ENCODE results near the gene GGTLC3.
"Not testable (repeated sequence)": the region's sequence is repeated elsewhere in the genome, so short reads cannot be mapped to it uniquely, and the experiment has no call there.

GGTLC3 gene

GRCh38 chr22:18518061-18518460, at the start of gene GGTLC3:
Gene GGTLC3, minus strand, starts transcription at chr22:18518161. Its CDS starts 264 bp downstream, at chr22:18517897.
- DNase-seq (ENCODE audit: low spot score), result not testable (repeated sequence)

- DNase-seq (ENCODE audit: low spot score), result not testable (repeated sequence)
These were observed 42.4 kb upstream of the GGTLC3 start for GRCh38 chr22:18560099-18560974.

DNA sequence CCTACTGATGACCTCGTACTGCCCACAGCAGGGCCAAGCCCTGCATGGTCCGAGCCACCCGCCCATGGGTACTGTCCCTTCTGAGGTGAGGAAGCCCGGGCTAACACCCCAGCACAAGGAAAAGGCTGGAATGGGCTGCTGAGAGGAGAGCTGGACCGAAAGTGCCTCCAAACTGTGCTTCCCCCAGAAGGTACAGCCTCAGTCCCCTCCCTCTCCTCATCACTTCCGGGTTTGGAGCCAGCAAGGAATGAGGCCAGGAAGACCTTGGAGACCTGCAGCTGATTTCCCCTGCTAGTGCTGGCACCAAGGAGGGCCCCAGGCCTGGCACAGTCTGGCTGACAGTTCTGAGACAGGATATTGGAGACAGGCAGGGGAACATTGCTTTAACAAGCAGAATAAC, 41.0 kb upstream of the GGTLC3 start:
- DNase-seq (ENCODE audit: low spot score), result not testable (repeated sequence)

- not testable (repeated sequence) for DNase-seq (ENCODE audit: low spot score)
These were observed 40.6 kb upstream of the GGTLC3 start for GRCh38 chr22:18558516-18558915.

- not testable (repeated sequence) for DNase-seq (ENCODE audit: low spot score)
These were observed 36.6 kb upstream of the GGTLC3 start for GRCh38 chr22:18554280-18555256.

DNA sequence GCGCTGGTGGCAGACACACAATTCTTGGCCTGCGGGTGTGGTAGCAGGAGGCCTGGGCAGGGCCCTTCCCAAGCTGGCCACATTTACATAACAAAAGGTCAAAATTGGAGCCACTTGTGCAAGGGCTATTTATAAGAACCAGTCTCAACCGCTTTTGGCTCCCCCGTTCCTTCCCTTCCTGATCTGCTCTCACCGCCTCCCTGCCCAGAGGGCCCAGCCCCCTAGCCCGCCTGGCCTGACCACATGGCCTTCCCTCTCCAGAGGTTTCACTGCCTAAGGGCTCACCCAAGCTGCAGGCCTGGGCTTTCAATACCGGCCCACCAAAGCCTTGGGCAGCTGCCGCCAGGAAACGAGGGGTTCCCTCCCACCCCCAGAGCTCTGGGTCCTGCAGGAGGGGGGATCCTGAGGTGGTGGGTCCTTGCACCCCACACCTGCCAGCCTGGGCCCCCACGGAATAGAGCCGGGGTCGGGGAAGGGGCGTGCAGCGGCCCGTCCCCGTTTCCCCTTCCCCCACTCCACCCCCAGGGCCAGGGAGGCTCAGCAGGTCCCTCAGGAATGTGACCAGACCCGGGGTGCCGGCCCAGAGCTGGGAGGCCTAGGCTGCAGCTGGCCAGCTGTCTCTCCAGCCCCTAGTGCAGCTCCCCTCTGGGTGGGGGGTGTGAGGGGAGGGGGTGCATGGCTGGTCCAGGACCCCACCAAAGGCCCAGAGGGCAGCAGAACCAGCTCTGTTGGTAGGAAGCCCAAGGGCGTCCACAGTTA, 35.1 kb upstream of the GGTLC3 start:
- DNase-seq (ENCODE audit: low spot score), result not testable (repeated sequence)

GRCh38 chr22:18551046-18551445, 33.1 kb upstream of the GGTLC3 start:
- DNase-seq (ENCODE audit: low spot score), result not testable (repeated sequence)

- not testable (repeated sequence) for DNase-seq (ENCODE audit: low spot score)
These were observed 31.7 kb upstream of the GGTLC3 start for GRCh38 chr22:18549458-18550179.

DNA sequence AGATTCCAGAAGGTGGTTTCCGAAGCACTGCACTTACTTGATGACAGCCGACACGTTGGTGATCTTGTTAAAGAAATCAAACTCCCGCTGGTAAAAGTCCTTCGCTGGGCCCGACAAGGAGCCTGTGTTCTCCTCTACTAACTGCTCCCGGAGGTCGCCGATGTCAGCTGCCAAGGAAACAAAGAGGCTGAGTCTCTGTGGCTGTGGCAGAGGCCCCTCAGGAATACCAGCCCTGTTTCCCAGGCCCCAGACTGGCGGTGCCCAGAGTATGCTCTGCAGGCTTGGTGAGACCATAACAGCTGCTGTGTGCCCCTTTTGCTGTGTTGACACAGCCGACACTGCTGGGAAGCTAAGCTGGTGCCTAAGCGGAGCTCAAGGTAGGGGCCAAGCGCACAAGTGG, 26.7 kb upstream of the GGTLC3 start:
- not testable (repeated sequence) for DNase-seq (ENCODE audit: low spot score)

DNA sequence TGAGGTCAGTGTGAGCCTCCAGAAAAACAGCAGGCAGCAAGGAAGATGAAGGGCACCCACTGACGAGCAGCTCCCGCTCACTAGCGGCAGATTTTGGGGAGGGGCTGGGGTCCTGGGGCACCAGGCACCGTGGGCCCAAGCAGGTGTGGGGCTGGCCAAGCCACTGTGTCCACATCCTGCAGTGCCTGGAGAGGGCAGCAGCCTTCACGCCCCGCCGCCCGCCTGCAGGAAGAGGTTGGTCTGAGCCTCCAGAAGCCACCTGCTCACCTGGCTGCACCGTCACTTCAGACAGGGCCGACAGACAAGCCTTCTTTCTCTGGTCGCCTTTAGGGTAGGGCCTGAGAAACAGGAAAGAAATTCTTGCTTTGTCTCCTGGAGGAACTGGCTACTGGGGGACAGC, 25.4 kb upstream of the GGTLC3 start:
- not testable (repeated sequence) for DNase-seq (ENCODE audit: low spot score)

GRCh38 chr22:18539994-18540393, 22.0 kb upstream of the GGTLC3 start:
- not testable (repeated sequence) for DNase-seq (ENCODE audit: low spot score)

DNA sequence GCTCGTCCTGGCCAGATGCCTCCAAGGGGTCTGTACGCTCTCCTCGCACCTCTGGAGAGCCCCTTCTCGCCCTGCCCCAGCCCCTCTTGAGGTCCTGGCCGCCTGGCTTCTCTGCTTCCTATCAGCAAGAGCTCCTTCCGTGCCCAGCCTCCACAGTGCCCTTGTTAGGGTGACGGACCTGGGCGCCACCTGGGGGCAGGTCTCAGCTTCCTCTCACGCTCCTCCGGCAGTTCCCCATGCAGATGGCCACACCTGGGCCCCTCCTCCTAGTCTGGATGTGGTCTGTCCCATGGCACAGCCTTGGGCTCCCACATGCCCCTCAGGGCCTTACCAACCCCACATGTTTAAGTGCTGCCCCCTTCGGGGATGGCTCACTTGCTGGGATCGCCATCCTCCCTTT, 16.4 kb upstream of the GGTLC3 start:
- DNase-seq (ENCODE audit: low spot score), result not testable (repeated sequence)

DNA sequence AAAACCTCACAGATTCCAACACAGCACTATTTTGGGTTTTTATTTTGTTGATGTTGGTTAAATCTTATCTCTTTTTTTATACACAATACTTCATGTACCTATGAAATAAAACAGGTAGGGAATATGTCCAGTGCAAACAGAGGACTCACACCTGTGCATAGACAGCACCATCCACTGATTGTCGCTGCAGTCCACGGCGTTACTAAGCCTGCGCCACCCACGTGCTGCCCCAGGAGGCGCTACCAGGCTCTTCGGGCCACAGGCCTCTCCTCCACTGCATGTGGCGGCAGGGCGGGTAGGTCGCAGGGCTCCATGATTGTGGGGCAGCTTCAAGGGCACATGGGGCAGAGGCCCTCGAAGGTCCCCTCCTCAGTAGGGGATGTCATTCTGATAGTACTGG, 15.7 kb upstream of the GGTLC3 start:
- DNase-seq (ENCODE audit: low spot score), result not testable (repeated sequence)

- not testable (repeated sequence) for DNase-seq (ENCODE audit: low spot score)
These were observed 11.6 kb upstream of the GGTLC3 start for GRCh38 chr22:18529416-18530145.

DNA sequence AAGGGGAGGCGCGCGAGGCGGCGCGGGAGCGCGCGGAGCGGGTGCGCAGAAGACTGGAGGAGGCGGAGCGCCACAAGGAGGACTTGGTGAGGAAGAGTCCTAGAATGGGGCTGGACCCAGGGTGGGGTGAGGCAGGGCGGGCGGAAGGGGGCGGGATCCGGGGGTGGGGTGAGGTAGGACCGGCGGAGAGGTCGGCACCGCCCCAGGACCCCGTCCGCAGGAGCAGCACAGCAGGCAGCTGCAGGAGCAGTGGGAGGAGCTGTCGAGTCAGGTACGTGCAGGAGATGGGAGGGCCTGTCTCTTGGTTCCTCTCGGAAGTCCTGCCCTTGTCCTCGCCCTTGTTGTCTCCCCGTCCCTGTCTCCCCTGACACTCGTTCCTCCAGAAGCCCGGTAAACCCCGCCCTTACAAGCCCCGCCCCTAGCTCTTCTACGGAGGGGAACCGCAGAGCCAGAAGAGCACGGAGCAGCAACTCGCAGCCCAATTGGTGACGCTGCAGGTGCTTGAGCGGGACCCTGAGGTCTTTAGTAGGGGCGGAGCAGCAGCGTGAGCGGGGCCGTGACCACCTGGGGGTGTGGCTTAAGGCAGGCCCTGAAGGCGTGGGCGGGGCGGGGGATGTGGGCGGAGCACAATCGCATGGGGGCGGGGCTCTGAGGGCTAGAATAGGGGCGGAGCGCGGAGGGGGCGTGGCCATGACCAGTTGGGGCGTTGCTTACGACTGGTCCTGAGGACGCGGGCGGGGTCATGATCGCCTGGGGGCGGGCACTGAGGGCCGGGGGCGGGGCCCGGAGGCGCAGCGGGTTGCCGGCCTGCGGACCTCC, 10.8 kb upstream of the GGTLC3 start:
- not testable (repeated sequence) for DNase-seq (ENCODE audit: low spot score)

- DNase-seq (ENCODE audit: low spot score), result not testable (repeated sequence)
These were observed 10.0 kb upstream of the GGTLC3 start, which contains the start of gene TMEM191B for GRCh38 chr22:18527752-18528596. Gene TMEM191B, plus strand, starts transcription at chr22:18527802. Its CDS starts 179 bp downstream, at chr22:18527981.

DNA sequence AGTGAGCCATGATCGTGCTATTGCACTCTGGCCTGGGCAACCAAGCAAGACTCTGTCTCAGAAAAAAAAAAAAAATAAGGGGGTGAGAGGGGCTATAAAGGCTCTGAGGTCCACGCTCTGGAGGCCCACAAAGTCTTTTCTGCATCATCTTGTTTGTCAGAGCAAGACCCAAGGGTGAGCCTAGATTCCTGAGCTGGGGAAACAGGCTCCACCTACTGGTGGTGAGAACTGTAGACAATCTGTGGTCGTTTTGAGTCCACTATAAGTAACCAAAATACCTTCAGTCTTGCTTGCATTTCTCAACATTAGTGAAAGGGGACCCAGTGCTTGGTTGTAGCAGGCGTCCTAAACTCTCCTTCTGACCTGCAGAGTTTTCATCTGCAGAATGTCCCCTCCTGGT, 5.4 kb upstream of the GGTLC3 start:
- DNase-seq (ENCODE audit: low spot score), result not testable (repeated sequence)

DNA sequence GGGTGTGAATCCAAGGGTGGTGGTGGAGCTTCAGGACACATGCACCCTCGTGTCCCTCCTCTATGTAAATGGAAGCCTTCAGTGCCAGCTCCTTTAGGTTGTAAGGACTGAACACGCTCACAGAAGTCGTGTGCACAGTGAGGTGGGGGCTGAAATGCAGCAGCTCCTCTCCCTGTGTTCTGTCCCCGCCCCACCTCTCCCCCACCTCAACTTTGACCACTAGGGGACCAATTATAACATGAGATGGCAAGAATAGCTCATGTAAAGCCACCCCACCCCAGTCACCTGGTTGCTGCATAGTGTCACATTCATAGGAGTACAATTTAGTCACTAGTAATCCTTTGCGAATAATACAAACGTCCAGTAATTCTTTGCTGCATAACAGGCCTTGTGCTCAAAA, 4.8 kb upstream of the GGTLC3 start:
- not testable (repeated sequence) for DNase-seq (ENCODE audit: low spot score)

Data from GM03348 (cell line).